Neural progenitor cell (in vitro differentiated cells): ENCODE results near the gene BOK. TPM values are rescaled to one million over a fixed set of nuclear protein-coding genes. Genes with fewer than 3 reads are reported as not detected.

Experiments used
- DNase-seq: peaks from one replicate; pipeline ENCODE4 v3.0.0-alpha.2; 2016; ENCODE audit warnings: low spot score
- H2AFZ ChIP-seq: fragments of 200-600 bp; sonication (generic); replicated peaks from 2 replicates; pipeline ENCODE4 v1.6.1; 2016; ENCODE audit warnings: antibody characterized with exemption
- H3F3A ChIP-seq: fragments of 200-600 bp; sonication (generic); 2 replicates; pipeline ENCODE4 v1.6.1; 2016; ENCODE audit warnings: antibody characterized with exemption, low read depth
- H3K27ac ChIP-seq: fragments of 200-600 bp; sonication (generic); 2 replicates; pipeline ENCODE4 v1.5.1; 2016; ENCODE audit warnings: mild to moderate bottlenecking
- H3K27me3 ChIP-seq: fragments of 200-600 bp; sonication (generic); 2 replicates; pipeline ENCODE4 v1.6.1; 2016; ENCODE audit warnings: mild to moderate bottlenecking, moderate library complexity
- H3K36me3 ChIP-seq: fragments of 200-600 bp; sonication (generic); 2 replicates; pipeline ENCODE4 v1.5.1; 2016
- H3K4me1 ChIP-seq: fragments of 200-600 bp; sonication (generic); 2 replicates; pipeline ENCODE4 v1.6.1; 2016; ENCODE audit warnings: mixed run types
- H3K4me2 ChIP-seq: fragments of 200-600 bp; sonication (generic); 2 replicates; pipeline ENCODE4 v1.6.1; 2016
- H3K4me3 ChIP-seq: fragments of 200-600 bp; sonication (generic); 2 replicates; pipeline ENCODE4 v1.5.1; 2016
- H3K79me2 ChIP-seq: fragments of 200-600 bp; sonication (generic); 2 replicates; pipeline ENCODE4 v1.6.1; 2016; ENCODE audit warnings: low read depth
- H3K9ac ChIP-seq: fragments of 200-600 bp; sonication (generic); 2 replicates; pipeline ENCODE4 v1.6.1; 2016
- H3K9me3 ChIP-seq: fragments of 200-600 bp; sonication (generic); 2 replicates; pipeline ENCODE4 v1.5.1; 2016; ENCODE audit warnings: low read depth
- H4K20me1 ChIP-seq: fragments of 200-600 bp; sonication (generic); 2 replicates; pipeline ENCODE4 v1.6.1; 2016; ENCODE audit warnings: low read depth
- H3K27ac Mint-ChIP-seq: 3 replicates; pipeline ENCODE4 v1.8.0; 2021; ENCODE audit warnings: mixed read lengths
- H3K27me3 Mint-ChIP-seq: 2 replicates; pipeline ENCODE4 v1.8.0; 2022; ENCODE audit warnings: low read depth, mild to moderate bottlenecking, inconsistent platforms, moderate library complexity, mixed read lengths; ENCODE audit not compliant: insufficient read depth
- H3K36me3 Mint-ChIP-seq: 3 replicates; pipeline ENCODE4 v1.8.0; 2021; ENCODE audit warnings: mixed read lengths
- H3K4me1 Mint-ChIP-seq: 3 replicates; pipeline ENCODE4 v1.8.0; 2021; ENCODE audit warnings: mixed read lengths
- H3K4me3 Mint-ChIP-seq: 3 replicates; pipeline ENCODE4 v1.8.0; 2021; ENCODE audit warnings: mild to moderate bottlenecking, moderate library complexity, mixed read lengths
- H3K9me3 Mint-ChIP-seq: 3 replicates; pipeline ENCODE4 v1.8.0; 2020; ENCODE audit warnings: mixed read lengths
- CTCF ChIP-seq: fragments of 200-600 bp; sonication (generic); IDR thresholded peaks from 2 replicates; pipeline ENCODE4 v1.5.1; 2017; ENCODE audit warnings: antibody characterized with exemption, mild to moderate bottlenecking
- EZH2 ChIP-seq: fragments of 200-600 bp; sonication (generic); IDR thresholded peaks from 2 replicates; pipeline ENCODE4 v1.6.1; 2017; ENCODE audit warnings: antibody characterized with exemption, mild to moderate bottlenecking, moderate library complexity
- EZH2phosphoT487 ChIP-seq: fragments of 200-600 bp; sonication (generic); IDR thresholded peaks from 2 replicates; pipeline ENCODE4 v1.6.1; 2017; ENCODE audit warnings: antibody characterized with exemption
- total RNA-seq: library from RNA; depleted of rRNA; stranded (reverse); fragments of >200 nt; gene quantifications from 2 replicates; pipeline ENCODE4 v1.2.3, GENCODE V29; 2015; ENCODE audit warnings: low replicate concordance

Gene BOK
- total RNA-seq, 1 donor from 2014 or later = 2.0 TPM

- H3K27me3 Mint-ChIP-seq = peaks cover 6% of the 10 kb centered on the region
- no peak overlapping the region for H3K9ac ChIP-seq
- no peak for TF ChIP-seq EZH2phosphoT487
- TF ChIP-seq CTCF = no peak
- H3K4me3 ChIP-seq = no peak overlapping the region
- no peak overlapping the region for H3K27ac Mint-ChIP-seq
- peaks cover 9% of the 10 kb centered on the region for H3K4me1 Mint-ChIP-seq
- peaks cover 14% of the 10 kb centered on the region for H3K9me3 Mint-ChIP-seq
- no peak overlapping the region for H2AFZ ChIP-seq
- H3K9me3 ChIP-seq = no peaks in the 10 kb centered on the region
- DNase-seq = no peak
- H3K4me1 ChIP-seq = no peaks in the 10 kb centered on the region
- peaks cover 7% of the 10 kb centered on the region for H3F3A ChIP-seq
- H3K4me2 ChIP-seq = no peak overlapping the region
- peaks cover 11% of the 10 kb centered on the region for H3K27me3 ChIP-seq
- H4K20me1 ChIP-seq = peaks cover 5% of the 10 kb centered on the region
- H3K79me2 ChIP-seq = no peaks in the 10 kb centered on the region
- no peak overlapping the region for H3K4me3 Mint-ChIP-seq
- no peak overlapping the region for H3K27ac ChIP-seq
- peaks cover 27% of the 10 kb centered on the region for H3K36me3 Mint-ChIP-seq
- H3K36me3 ChIP-seq = no peaks in the 10 kb centered on the region
These were observed 15.2 kb downstream of the BOK start for GRCh38 chr2:241573741-241574140.

- no peak for DNase-seq
- H3K4me3 Mint-ChIP-seq = no peak overlapping the region
- H3K4me3 ChIP-seq = no peak overlapping the region
These were observed 16.5 kb downstream of the BOK start for GRCh38 chr2:241574911-241575623.

GRCh38 chr2:241575624-241576292 lies 17.2 kb downstream of the BOK start:
- Mint-ChIP-seq H3K36me3 (peaks cover 38% of the 10 kb centered on the region), H3K27me3 (peaks cover 6% of the 10 kb centered on the region), H3K4me1 (peaks cover 9% of the 10 kb centered on the region), H3K4me3 (peak overlapping the region; percentile 41), H3K9me3 (peaks cover 26% of the 10 kb centered on the region), H3K27ac (peak overlapping the region; percentile 53)
- Histone ChIP-seq H2AFZ (no peak overlapping the region), H3K4me3 (no peak overlapping the region), H3K36me3 (peaks cover 5% of the 10 kb centered on the region), H3K27me3 (no peaks in the 10 kb centered on the region), H3K9me3 (no peaks in the 10 kb centered on the region), H3K27ac (no peak overlapping the region), H3F3A (no peaks in the 10 kb centered on the region), H3K9ac (no peak overlapping the region), H3K79me2 (no peaks in the 10 kb centered on the region), H3K4me1 (no peaks in the 10 kb centered on the region), H3K4me2 (no peak overlapping the region), H4K20me1 (no peaks in the 10 kb centered on the region)
- no peak for DNase-seq
- TF ChIP-seq EZH2 (no peak), EZH2phosphoT487 (no peak), CTCF (no peak)

More at GRCh38 chr2:241574911-241575623, 16.5 kb downstream of the BOK start:
- Histone ChIP-seq H3K27me3 (peaks cover 2% of the 10 kb centered on the region), H3K36me3 (no peaks in the 10 kb centered on the region), H3F3A (no peaks in the 10 kb centered on the region), H2AFZ (no peak overlapping the region), H3K9me3 (no peaks in the 10 kb centered on the region), H3K4me1 (no peaks in the 10 kb centered on the region), H3K79me2 (no peaks in the 10 kb centered on the region), H4K20me1 (peaks cover under 1% of the 10 kb centered on the region), H3K9ac (no peak overlapping the region), H3K4me2 (no peak overlapping the region), H3K27ac (no peak overlapping the region)
- Mint-ChIP-seq H3K36me3 (peaks cover 33% of the 10 kb centered on the region), H3K4me1 (peaks cover 9% of the 10 kb centered on the region), H3K27ac (peak overlapping the region; percentile 53), H3K27me3 (peaks cover 6% of the 10 kb centered on the region), H3K9me3 (peaks cover 22% of the 10 kb centered on the region)
- TF ChIP-seq EZH2phosphoT487 (no peak), EZH2 (no peak), CTCF (no peak)
